WTC11 (cell line): ENCODE measurements around the gene SYNDIG1. TPM values are rescaled to one million over a fixed set of nuclear protein-coding genes. Genes with fewer than 3 reads are reported as not detected.

Source experiments
- ATAC-seq: fragments of 200-7000 bp; cut with Tn5 transposase; 2 replicates; pipeline ENCODE4 v1.10.0; 2021; ENCODE audit warnings: mild to moderate bottlenecking, moderate library complexity
- CTCF ChIA-PET: fragments of 300-600 bp; sonication (Branson Sonifier 250); formaldehyde crosslinking; loops from one replicate; lab custom pipeline; 2021; ENCODE audit warnings: antibody characterized with exemption; lab: Charles Lee
- POLR2A ChIA-PET: fragments of 350-600 bp; sonication (Branson Sonifier 250); formaldehyde crosslinking; loops from one replicate; lab custom pipeline; 2021; ENCODE audit warnings: antibody characterized with exemption; lab: Charles Lee
- DNase-seq: peaks from one replicate; pipeline ENCODE4 v3.0.0; 2021; ENCODE audit warnings: low spot score
- H3K27ac Mint-ChIP-seq: 2 replicates; pipeline ENCODE4 v1.8.0; 2021; ENCODE audit warnings: mixed read lengths
- H3K27me3 Mint-ChIP-seq: 2 replicates; pipeline ENCODE4 v1.8.0; 2021; ENCODE audit warnings: low read depth, mild to moderate bottlenecking, moderate library complexity, mixed read lengths
- H3K36me3 Mint-ChIP-seq: 2 replicates; pipeline ENCODE4 v1.8.0; 2021; ENCODE audit warnings: mixed read lengths
- H3K4me1 Mint-ChIP-seq: 2 replicates; pipeline ENCODE4 v1.8.0; 2022; ENCODE audit warnings: mixed read lengths
- H3K4me3 Mint-ChIP-seq: 2 replicates; pipeline ENCODE4 v1.8.0; 2021; ENCODE audit warnings: mild to moderate bottlenecking, moderate library complexity, mixed read lengths
- H3K9me3 Mint-ChIP-seq: 2 replicates; pipeline ENCODE4 v1.8.0; 2021; ENCODE audit warnings: mixed read lengths
- ATF1 ChIP-seq: sonication (generic); formaldehyde crosslinking; IDR thresholded peaks from 2 replicates; pipeline ENCODE4 v1.8.1; 2023; ENCODE audit warnings: mild to moderate bottlenecking, moderate library complexity, missing genetic modification reagents
- CBFB ChIP-seq: sonication (generic); formaldehyde crosslinking; IDR thresholded peaks from 2 replicates; pipeline ENCODE4 v1.8.1; 2022; ENCODE audit warnings: mild to moderate bottlenecking, low read depth, missing genetic modification reagents
- ESRRA ChIP-seq: sonication (generic); formaldehyde crosslinking; IDR thresholded peaks from 2 replicates; pipeline ENCODE4 v1.8.1; 2022; ENCODE audit warnings: mild to moderate bottlenecking, missing genetic modification reagents, borderline replicate concordance
- ETV6 ChIP-seq: sonication (generic); formaldehyde crosslinking; IDR thresholded peaks from 2 replicates; pipeline ENCODE4 v1.8.1; 2022; ENCODE audit warnings: mild to moderate bottlenecking, missing genetic modification reagents
- GABPB1 ChIP-seq: sonication (generic); formaldehyde crosslinking; IDR thresholded peaks from 2 replicates; pipeline ENCODE4 v1.8.1; 2023; ENCODE audit warnings: mild to moderate bottlenecking, missing genetic modification reagents
- GRHL2 ChIP-seq: fragments of 250-450 bp; sonication (Bioruptor Pico); IDR thresholded peaks from 2 replicates; pipeline ENCODE4 v1.8.0; 2022; ENCODE audit warnings: mild to moderate bottlenecking, moderate library complexity; ENCODE audit not compliant: insufficient replicate concordance, severe bottlenecking
- MYBL2 ChIP-seq: sonication (generic); formaldehyde crosslinking; IDR thresholded peaks from 2 replicates; pipeline ENCODE4 v1.8.1; 2023; ENCODE audit warnings: mild to moderate bottlenecking, moderate library complexity, missing genetic modification reagents
- SOX15 ChIP-seq: fragments of 250-450 bp; sonication (Bioruptor Pico); IDR thresholded peaks from 2 replicates; pipeline ENCODE4 v1.9.0; 2021; ENCODE audit warnings: mild to moderate bottlenecking
- TCF7 ChIP-seq: sonication (generic); formaldehyde crosslinking; IDR thresholded peaks from 2 replicates; pipeline ENCODE4 v1.8.0; 2022; ENCODE audit warnings: mild to moderate bottlenecking, low read depth, missing genetic modification reagents, moderate library complexity
- TEAD1 ChIP-seq: sonication (generic); formaldehyde crosslinking; IDR thresholded peaks from 2 replicates; pipeline ENCODE4 v1.8.0; 2022; ENCODE audit warnings: mild to moderate bottlenecking, missing genetic modification reagents
- ZBTB21 ChIP-seq: sonication (generic); formaldehyde crosslinking; IDR thresholded peaks from 2 replicates; pipeline ENCODE4 v1.8.1; 2023; ENCODE audit warnings: mild to moderate bottlenecking, missing genetic modification reagents, borderline replicate concordance
- ZNF317 ChIP-seq: sonication (generic); formaldehyde crosslinking; IDR thresholded peaks from 2 replicates; pipeline ENCODE4 v1.8.1; 2023; ENCODE audit warnings: low read depth, mild to moderate bottlenecking, moderate library complexity, missing genetic modification reagents, borderline replicate concordance
- ZNF671 ChIP-seq: fragments of 250-450 bp; sonication (Bioruptor Pico); IDR thresholded peaks from 2 replicates; pipeline ENCODE4 v1.8.0; 2021; ENCODE audit warnings: mild to moderate bottlenecking
- total RNA-seq: library from RNA; stranded (reverse); gene quantifications from 3 replicates; pipeline ENCODE4 v1.2.3, GENCODE V29; 2021
- TF ChIP-seq, protein P1 (sequence below): sonication (generic); formaldehyde crosslinking; IDR thresholded peaks from 2 replicates; pipeline ENCODE4 v1.8.1; 2023; ENCODE audit warnings: mild to moderate bottlenecking, missing genetic modification reagents, moderate library complexity
- TF ChIP-seq, protein P2 (sequence below): sonication (generic); formaldehyde crosslinking; IDR thresholded peaks from 2 replicates; pipeline ENCODE4 v1.8.0; 2022; ENCODE audit warnings: mild to moderate bottlenecking, missing genetic modification reagents
- TF ChIP-seq, protein P3 (sequence below): fragments of 250-450 bp; sonication (Bioruptor Pico); IDR thresholded peaks from 2 replicates; pipeline ENCODE4 v1.9.0; 2021; ENCODE audit warnings: mild to moderate bottlenecking
- TF ChIP-seq, protein P4 (sequence below): fragments of 250-450 bp; sonication (Bioruptor Pico); IDR thresholded peaks from 2 replicates; pipeline ENCODE4 v1.9.0; 2021; ENCODE audit warnings: moderate library complexity, mild to moderate bottlenecking, inconsistent platforms, borderline replicate concordance
- TF ChIP-seq, protein P5 (sequence below): fragments of 250-450 bp; sonication (Bioruptor Pico); IDR thresholded peaks from 2 replicates; pipeline ENCODE4 v1.9.0; 2021; ENCODE audit warnings: mild to moderate bottlenecking, borderline replicate concordance
- TF ChIP-seq, protein P6 (sequence below): sonication (generic); formaldehyde crosslinking; IDR thresholded peaks from 2 replicates; pipeline ENCODE4 v1.8.1; 2023; ENCODE audit warnings: mild to moderate bottlenecking, missing genetic modification reagents, borderline replicate concordance
- TF ChIP-seq, protein P7 (sequence below): fragments of 200-600 bp; IDR thresholded peaks from 2 replicates; pipeline ENCODE4 v1.8.0; 2022; ENCODE audit warnings: antibody characterized with exemption

Gene SYNDIG1
- total RNA-seq, 1 experiment from 2014 or later, result 6.4 TPM

DNA sequence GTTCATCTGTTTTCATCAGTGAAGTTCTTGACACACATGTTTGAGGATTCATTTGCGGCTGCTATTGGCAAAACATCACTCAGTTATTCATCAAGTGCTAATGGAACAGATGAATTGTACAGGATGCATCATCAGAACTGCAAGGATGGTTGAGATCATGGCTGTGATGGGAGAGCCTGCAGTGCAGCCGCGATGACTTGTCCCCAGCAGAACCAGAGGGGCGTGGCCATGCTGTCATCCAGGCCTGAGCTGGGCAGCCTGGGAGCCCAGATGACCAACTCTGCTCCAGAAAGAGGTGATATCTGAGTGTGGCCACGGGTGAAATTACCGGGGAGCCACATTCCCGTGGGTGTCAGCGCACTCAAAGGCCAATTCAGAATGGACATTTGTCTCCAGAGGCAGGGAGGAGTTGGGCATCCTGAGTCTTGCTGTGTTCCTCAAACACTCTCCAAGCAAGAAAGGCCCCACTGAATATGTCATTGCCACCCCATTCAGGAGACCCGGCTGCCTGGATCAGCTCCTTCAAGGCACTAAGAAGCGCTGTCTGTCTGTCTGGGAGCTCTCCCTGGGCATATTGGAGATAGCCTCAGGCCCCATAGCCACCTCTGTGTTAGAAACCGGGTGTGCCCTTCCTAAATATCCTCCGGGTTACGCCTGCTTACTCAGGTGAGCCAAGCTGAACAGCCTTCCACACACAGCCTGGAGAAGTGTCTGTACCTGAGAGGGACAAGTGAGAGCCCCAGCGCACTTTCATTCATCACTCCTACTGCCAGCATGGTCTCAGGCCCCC lies 66.7 kb downstream of the SYNDIG1 start:
- TF ChIP-seq GABPB1 (no peak), ZBTB21 (CRISPR knock-in tag) (no peak), TEAD1 (CRISPR knock-in tag) (no peak), GRHL2 (CRISPR knock-in tag) (no peak), ZNF671 (CRISPR knock-in tag) (no peak), CBFB (CRISPR knock-in tag) (no peak), ETV6 (CRISPR knock-in tag) (no peak), ESRRA (no peak), ZNF317 (CRISPR knock-in tag) (no peak), ATF1 (no peak), MYBL2 (CRISPR knock-in tag) (no peak), SOX15 (CRISPR knock-in tag) (no peak), TCF7 (CRISPR knock-in tag) (no peak)
- TF ChIP-seq, protein P1, sequence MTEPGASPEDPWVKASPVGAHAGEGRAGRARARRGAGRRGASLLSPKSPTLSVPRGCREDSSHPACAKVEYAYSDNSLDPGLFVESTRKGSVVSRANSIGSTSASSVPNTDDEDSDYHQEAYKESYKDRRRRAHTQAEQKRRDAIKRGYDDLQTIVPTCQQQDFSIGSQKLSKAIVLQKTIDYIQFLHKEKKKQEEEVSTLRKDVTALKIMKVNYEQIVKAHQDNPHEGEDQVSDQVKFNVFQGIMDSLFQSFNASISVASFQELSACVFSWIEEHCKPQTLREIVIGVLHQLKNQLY (CRISPR knock-in tag), result no peak
- TF ChIP-seq, protein P2, sequence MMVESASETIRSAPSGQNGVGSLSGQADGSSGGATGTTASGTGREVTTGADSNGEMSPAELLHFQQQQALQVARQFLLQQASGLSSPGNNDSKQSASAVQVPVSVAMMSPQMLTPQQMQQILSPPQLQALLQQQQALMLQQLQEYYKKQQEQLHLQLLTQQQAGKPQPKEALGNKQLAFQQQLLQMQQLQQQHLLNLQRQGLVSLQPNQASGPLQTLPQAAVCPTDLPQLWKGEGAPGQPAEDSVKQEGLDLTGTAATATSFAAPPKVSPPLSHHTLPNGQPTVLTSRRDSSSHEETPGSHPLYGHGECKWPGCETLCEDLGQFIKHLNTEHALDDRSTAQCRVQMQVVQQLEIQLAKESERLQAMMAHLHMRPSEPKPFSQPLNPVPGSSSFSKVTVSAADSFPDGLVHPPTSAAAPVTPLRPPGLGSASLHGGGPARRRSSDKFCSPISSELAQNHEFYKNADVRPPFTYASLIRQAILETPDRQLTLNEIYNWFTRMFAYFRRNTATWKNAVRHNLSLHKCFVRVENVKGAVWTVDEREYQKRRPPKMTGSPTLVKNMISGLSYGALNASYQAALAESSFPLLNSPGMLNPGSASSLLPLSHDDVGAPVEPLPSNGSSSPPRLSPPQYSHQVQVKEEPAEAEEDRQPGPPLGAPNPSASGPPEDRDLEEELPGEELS (CRISPR knock-in tag), result no peak
- TF ChIP-seq, protein P3, sequence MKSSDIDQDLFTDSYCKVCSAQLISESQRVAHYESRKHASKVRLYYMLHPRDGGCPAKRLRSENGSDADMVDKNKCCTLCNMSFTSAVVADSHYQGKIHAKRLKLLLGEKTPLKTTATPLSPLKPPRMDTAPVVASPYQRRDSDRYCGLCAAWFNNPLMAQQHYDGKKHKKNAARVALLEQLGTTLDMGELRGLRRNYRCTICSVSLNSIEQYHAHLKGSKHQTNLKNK (CRISPR knock-in tag), result no peak
- TF ChIP-seq, protein P4, sequence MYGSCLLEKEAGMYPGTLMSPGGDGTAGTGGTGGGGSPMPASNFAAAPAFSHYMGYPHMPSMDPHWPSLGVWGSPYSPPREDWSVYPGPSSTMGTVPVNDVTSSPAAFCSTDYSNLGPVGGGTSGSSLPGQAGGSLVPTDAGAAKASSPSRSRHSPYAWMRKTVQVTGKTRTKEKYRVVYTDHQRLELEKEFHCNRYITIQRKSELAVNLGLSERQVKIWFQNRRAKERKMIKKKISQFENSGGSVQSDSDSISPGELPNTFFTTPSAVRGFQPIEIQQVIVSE (CRISPR knock-in tag), result no peak
- TF ChIP-seq, protein P5, sequence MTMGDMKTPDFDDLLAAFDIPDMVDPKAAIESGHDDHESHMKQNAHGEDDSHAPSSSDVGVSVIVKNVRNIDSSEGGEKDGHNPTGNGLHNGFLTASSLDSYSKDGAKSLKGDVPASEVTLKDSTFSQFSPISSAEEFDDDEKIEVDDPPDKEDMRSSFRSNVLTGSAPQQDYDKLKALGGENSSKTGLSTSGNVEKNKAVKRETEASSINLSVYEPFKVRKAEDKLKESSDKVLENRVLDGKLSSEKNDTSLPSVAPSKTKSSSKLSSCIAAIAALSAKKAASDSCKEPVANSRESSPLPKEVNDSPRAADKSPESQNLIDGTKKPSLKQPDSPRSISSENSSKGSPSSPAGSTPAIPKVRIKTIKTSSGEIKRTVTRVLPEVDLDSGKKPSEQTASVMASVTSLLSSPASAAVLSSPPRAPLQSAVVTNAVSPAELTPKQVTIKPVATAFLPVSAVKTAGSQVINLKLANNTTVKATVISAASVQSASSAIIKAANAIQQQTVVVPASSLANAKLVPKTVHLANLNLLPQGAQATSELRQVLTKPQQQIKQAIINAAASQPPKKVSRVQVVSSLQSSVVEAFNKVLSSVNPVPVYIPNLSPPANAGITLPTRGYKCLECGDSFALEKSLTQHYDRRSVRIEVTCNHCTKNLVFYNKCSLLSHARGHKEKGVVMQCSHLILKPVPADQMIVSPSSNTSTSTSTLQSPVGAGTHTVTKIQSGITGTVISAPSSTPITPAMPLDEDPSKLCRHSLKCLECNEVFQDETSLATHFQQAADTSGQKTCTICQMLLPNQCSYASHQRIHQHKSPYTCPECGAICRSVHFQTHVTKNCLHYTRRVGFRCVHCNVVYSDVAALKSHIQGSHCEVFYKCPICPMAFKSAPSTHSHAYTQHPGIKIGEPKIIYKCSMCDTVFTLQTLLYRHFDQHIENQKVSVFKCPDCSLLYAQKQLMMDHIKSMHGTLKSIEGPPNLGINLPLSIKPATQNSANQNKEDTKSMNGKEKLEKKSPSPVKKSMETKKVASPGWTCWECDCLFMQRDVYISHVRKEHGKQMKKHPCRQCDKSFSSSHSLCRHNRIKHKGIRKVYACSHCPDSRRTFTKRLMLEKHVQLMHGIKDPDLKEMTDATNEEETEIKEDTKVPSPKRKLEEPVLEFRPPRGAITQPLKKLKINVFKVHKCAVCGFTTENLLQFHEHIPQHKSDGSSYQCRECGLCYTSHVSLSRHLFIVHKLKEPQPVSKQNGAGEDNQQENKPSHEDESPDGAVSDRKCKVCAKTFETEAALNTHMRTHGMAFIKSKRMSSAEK (CRISPR knock-in tag), result no peak
- TF ChIP-seq, protein P6, sequence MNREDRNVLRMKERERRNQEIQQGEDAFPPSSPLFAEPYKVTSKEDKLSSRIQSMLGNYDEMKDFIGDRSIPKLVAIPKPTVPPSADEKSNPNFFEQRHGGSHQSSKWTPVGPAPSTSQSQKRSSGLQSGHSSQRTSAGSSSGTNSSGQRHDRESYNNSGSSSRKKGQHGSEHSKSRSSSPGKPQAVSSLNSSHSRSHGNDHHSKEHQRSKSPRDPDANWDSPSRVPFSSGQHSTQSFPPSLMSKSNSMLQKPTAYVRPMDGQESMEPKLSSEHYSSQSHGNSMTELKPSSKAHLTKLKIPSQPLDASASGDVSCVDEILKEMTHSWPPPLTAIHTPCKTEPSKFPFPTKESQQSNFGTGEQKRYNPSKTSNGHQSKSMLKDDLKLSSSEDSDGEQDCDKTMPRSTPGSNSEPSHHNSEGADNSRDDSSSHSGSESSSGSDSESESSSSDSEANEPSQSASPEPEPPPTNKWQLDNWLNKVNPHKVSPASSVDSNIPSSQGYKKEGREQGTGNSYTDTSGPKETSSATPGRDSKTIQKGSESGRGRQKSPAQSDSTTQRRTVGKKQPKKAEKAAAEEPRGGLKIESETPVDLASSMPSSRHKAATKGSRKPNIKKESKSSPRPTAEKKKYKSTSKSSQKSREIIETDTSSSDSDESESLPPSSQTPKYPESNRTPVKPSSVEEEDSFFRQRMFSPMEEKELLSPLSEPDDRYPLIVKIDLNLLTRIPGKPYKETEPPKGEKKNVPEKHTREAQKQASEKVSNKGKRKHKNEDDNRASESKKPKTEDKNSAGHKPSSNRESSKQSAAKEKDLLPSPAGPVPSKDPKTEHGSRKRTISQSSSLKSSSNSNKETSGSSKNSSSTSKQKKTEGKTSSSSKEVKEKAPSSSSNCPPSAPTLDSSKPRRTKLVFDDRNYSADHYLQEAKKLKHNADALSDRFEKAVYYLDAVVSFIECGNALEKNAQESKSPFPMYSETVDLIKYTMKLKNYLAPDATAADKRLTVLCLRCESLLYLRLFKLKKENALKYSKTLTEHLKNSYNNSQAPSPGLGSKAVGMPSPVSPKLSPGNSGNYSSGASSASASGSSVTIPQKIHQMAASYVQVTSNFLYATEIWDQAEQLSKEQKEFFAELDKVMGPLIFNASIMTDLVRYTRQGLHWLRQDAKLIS (CRISPR knock-in tag), result no peak
- TF ChIP-seq, protein P7, sequence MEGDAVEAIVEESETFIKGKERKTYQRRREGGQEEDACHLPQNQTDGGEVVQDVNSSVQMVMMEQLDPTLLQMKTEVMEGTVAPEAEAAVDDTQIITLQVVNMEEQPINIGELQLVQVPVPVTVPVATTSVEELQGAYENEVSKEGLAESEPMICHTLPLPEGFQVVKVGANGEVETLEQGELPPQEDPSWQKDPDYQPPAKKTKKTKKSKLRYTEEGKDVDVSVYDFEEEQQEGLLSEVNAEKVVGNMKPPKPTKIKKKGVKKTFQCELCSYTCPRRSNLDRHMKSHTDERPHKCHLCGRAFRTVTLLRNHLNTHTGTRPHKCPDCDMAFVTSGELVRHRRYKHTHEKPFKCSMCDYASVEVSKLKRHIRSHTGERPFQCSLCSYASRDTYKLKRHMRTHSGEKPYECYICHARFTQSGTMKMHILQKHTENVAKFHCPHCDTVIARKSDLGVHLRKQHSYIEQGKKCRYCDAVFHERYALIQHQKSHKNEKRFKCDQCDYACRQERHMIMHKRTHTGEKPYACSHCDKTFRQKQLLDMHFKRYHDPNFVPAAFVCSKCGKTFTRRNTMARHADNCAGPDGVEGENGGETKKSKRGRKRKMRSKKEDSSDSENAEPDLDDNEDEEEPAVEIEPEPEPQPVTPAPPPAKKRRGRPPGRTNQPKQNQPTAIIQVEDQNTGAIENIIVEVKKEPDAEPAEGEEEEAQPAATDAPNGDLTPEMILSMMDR, result no peak
- TF ChIP-seq, all 79 proteins: peak for 0
- H3K4me1 Mint-ChIP-seq, result no peaks in the 10 kb centered on the region
- H3K27me3 Mint-ChIP-seq, result no peaks in the 10 kb centered on the region
- no peak for DNase-seq
- ChIA-PET POLR2A (no interaction called here), CTCF (no interaction called here)
- no peak for ATAC-seq
- peaks cover 7% of the 10 kb centered on the region; the same call in 1 of the 2 replicates for H3K9me3 Mint-ChIP-seq
- H3K4me3 Mint-ChIP-seq, result no peak overlapping the region
- no peak overlapping the region for H3K27ac Mint-ChIP-seq
- peaks cover 3% of the 10 kb centered on the region; the same call in 1 of the 2 replicates for H3K36me3 Mint-ChIP-seq
